ENCODE results near the gene RBM47.
"Not testable (repeated sequence)": the region's sequence is repeated elsewhere in the genome, so short reads cannot be mapped to it uniquely, and the experiment has no call there.

RBM47 gene

GRCh38 chr4:40435306-40435705 lies 194.4 kb downstream of the RBM47 start:
- DNase-seq, result not testable (repeated sequence)

DNA sequence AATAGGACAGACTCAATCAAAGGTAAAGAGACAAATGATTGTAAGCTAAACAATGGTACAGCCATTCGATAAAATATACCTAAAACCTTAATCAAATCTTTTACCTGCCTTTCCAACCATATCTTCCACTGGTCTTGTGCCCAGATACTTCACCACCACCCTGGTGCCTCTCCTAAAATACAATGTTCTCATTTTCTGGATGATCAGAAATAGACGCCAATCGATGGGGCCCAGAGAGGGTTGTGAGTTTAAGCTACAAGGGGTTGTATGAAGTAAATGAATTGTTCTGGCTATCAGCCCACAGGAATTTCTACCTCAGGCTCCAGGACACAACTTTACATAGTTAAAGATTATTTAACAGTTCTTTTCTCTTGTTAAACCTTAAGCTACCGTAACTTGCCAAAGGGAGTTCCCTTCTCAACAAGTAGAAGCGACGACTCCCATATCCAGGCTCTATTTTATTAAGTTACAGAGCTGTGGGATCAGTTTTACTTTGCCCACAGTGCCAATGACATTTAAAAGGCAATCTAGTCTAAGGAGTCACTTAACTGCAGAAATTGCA lies 195.5 kb downstream of the RBM47 start:
- no peak for DNase-seq

- DNase-seq, result no peak
Measured at GRCh38 chr4:40432504-40432903, 197.2 kb downstream of the RBM47 start.

DNA sequence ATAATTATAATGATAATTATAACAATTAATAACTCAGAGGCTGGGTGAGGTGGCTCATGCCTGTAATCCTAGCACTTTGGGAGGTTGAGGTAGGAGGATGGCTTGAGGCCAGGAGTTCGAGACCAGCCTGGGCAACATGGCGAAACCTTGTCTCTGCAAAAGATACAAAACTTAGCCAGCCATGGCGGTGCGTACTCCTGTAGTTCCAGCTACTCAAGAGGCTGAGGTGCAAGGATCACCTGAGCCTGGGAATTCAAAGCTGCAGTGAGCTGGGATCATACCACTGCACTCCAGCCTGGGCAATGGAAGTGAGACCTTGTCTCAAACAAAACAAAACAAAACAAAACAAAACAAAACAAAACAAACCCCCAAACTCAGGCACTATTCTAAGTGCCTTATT lies 201.8 kb downstream of the RBM47 start:
- not testable (repeated sequence) for DNase-seq

- DNase-seq, result no peak
Measured at GRCh38 chr4:40427128-40427527, 202.5 kb downstream of the RBM47 start.

DNA sequence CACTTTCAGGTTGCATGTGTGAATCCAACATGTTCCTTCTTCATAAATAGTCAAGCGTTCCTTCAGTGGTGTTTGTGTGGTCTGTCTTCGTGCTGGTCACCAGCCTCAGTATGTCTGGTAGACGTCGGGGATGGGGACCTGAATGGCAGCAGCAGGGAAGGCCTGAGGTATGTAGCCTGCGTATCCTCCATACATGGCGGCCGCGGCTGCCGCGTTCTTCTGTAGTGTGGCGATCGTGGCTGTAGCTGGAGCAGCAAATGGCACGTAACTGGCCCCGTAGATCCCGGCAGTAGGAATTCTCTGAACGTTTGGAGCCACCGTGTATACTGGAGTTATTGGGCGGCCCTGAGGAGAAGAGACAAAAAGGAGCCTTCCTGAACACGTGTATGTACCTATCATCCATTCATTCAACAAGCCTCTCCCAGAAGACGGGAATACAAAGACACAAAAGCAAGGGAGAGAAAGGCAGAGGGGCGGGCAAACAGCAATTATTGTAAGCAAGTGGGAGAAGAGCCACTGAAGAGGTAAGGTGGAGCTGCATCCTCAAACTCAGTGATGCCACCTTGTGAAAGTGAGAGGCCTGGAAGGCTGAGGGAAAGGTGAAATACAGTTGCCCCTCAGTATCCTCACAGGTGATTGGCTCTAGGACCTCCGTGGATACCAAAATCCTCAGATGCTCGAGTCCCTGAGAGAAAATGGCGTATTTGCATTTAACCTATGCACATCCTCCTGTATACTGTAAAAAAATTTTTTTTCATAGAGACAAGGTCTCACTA lies 203.7 kb downstream of the RBM47 start:
- DNase-seq, result no peak

- DNase-seq, result no peak
Measured at GRCh38 chr4:40423735-40424134, 205.9 kb downstream of the RBM47 start.

DNA sequence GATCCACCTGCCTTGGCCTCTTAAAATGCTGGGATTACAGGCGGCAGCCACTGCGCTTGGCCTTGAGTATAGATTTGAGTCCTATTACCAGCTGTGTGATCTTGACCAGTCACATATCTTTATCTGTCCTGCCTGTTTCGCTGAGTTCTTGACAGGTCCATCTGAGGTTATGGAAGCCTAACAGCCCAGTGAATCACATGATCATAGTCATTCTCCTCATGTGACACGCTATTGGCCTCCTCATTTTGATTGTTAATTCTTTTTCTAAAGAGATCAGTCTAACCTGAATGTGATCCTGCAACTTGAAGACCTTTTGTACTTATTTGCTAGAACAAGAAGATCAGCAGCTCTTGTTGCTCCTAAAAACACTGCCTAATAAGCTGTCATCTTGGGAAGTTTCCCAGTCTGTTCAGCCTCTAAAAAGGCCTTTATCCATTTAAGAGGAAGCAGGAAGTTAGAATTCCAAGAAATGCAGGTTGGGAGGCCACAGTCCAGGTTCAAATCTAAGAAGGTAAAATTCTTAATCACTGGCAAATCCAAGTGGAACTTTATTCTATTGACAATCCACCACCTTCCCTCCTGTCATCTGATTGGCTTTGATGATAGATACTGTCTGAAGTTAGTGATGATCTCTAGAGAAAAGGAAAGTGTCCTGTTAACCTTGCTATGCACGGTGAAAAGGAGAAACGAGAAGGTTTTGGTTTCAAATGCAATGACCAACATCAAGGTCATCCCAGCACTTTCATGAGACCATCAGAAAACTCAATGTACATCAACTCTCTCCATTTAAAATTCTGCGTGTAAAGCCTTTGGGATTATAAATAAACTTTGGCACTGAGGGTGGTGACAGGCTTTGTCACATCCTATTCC lies 207.6 kb downstream of the RBM47 start:
- DNase-seq, result no peak

- no peak for DNase-seq
Measured at GRCh38 chr4:40419231-40419912, 210.3 kb downstream of the RBM47 start.

DNA sequence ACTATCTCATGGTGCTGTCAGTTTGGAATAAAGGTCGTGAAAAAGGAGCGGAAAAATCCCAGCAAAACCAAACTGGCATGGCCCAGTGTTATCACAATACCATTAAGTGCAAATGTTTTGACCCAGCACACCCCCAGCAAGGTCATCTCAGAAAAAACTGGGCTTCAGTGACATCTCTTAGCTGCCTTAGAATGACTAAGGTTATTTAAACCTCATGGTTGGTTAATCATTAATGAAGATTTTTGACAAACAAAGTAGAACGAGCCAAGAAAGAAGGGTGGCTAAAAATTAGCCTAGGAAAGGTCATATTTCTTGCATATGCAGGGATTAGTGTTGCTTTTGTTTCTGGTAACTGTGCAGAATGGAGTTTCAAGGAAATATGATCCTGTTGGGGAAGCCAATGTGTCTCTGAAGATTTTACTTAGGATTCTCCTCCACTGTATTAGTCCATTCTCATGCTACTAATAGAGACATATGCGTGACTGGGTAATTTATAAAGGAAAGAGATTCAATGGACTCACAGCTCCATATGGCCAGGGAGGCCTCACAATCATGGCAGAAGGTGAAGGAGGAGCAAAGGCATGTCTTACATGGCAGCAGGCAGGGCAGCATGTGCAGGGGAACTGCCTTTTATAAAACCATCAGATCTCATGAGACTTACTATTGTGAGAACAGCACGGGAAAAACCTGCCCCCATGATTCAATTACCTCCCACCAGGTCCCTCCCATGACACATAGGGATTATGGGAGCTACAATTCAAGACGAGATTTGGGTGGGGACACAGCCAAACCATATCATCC lies 211.0 kb downstream of the RBM47 start:
- no peak for DNase-seq

DNA sequence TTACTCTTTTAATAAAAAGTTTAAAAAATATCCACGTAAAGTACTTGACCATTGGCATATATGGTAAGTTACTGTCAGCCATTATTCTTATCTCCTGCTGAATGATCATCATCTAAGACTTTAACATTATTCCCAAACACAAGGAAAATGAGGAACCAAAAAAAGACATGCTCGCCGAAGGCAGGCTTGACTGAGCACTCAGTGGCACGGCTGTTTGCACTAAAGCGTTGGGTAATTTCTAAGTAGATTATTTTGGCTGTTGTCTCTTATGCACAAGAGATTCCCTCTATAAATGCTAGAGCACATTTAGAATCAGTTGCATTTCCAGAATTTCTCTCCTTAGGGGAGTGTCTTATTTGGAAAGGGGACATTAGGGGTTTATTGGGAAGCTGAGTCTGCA lies 211.7 kb downstream of the RBM47 start:
- no peak for DNase-seq

GRCh38 chr4:40414673-40415072 lies 215.0 kb downstream of the RBM47 start:
- no peak for DNase-seq

- DNase-seq, result no peak
Measured at GRCh38 chr4:40412866-40413795, 216.5 kb downstream of the RBM47 start.

GRCh38 chr4:40412388-40412787 lies 217.3 kb downstream of the RBM47 start:
- no peak for DNase-seq

- DNase-seq, result no peak
Measured at GRCh38 chr4:40409835-40410234, 219.8 kb downstream of the RBM47 start.

DNA sequence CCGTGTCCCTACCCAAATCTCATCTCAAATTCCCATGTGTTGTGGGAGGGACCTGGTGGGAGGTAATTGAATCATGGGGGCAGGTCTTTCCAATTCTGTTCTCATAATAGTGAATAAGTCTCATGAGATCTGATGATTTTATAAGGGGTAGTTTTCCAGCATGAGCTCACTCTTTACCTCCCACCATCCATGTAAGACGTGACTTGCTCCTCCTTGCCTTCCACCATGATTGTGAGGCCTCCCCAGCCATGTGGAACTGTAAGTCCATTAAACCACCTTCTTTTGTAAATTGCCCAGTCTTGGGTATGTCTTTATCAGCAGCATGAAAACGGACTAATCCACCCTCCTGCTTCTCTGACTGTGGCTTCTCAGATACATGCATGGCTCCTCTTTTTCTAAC lies 222.2 kb downstream of the RBM47 start:
- DNase-seq, result not testable (repeated sequence)

- no peak for DNase-seq
Measured at GRCh38 chr4:40406340-40406739, 223.3 kb downstream of the RBM47 start.

- DNase-seq, result no peak
Measured at GRCh38 chr4:40405193-40405592, 224.5 kb downstream of the RBM47 start.

GRCh38 chr4:40403081-40403480 lies 226.6 kb downstream of the RBM47 start:
- DNase-seq, result no peak

DNA sequence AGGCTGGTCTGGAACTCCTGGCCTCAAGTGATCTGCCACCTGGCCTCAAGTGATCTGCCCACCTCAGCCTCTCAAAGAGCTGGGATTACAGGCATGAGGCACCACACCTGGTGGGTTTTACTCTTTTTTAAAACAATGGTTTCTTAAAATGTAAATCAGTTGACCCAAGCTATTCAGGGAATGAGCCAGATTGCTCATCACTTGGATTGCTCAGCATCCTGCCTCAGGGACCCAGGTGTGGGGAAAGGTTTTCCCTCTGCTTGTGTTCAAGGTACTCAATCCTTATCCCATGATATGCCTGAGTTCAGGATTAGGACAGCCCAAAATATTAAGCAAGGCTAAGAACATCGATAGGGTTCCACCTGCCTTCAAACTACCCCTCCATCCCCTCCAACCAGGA lies 227.1 kb downstream of the RBM47 start:
- no peak for DNase-seq

GRCh38 chr4:40401631-40402030 lies 228.0 kb downstream of the RBM47 start:
- DNase-seq, result no peak

All from NCI-H1417 treated with DMSO at 0.1 percent for 48 hours (cell line).